Trophoblast cell (in vitro differentiated cells and primary cell): Measurements from ENCODE around the gene CCNY.

Experiments used
- DNase-seq, 2 donors: peaks; one replicate each; pipeline ENCODE4 v3.0.0-alpha.2; 2016
- H2AFZ ChIP-seq: 2 replicates; pipeline ENCODE4 v1.6.1; 2013; ENCODE audit warnings: low read length, moderate library complexity, mild to moderate bottlenecking; ENCODE audit not compliant: insufficient read depth, poor library complexity
- H2AK5ac ChIP-seq: 2 replicates; pipeline ENCODE4 v1.6.1; 2013; ENCODE audit warnings: mild to moderate bottlenecking, low read length
- H2BK120ac ChIP-seq: 2 replicates; pipeline ENCODE4 v1.6.1; 2013; ENCODE audit warnings: low read length, mild to moderate bottlenecking, moderate library complexity; ENCODE audit not compliant: insufficient read depth, poor library complexity
- H2BK12ac ChIP-seq: 2 replicates; pipeline ENCODE4 v1.6.1; 2013; ENCODE audit warnings: mild to moderate bottlenecking, low read length, moderate library complexity
- H2BK5ac ChIP-seq: 2 replicates; pipeline ENCODE4 v1.6.1; 2013; ENCODE audit warnings: low read length, low read depth, moderate library complexity, mild to moderate bottlenecking; ENCODE audit not compliant: poor library complexity
- H3K14ac ChIP-seq: 2 replicates; pipeline ENCODE4 v1.6.1; 2013; ENCODE audit warnings: mild to moderate bottlenecking, low read length
- H3K18ac ChIP-seq: 2 replicates; pipeline ENCODE4 v1.6.1; 2013; ENCODE audit warnings: mild to moderate bottlenecking, low read length
- H3K23ac ChIP-seq: 2 replicates; pipeline ENCODE4 v1.6.1; 2013; ENCODE audit warnings: low read length
- H3K27ac ChIP-seq: 2 replicates; pipeline ENCODE4 v1.5.1; 2013; ENCODE audit warnings: low read depth, mild to moderate bottlenecking, inconsistent platforms, low read length, moderate library complexity
- H3K27me3 ChIP-seq: 2 replicates; pipeline ENCODE4 v1.6.1; 2013; ENCODE audit warnings: inconsistent platforms, mild to moderate bottlenecking, low read length, moderate library complexity; ENCODE audit not compliant: insufficient read depth
- H3K36me3 ChIP-seq, 2 experiments: 1 replicate in 1 of 2; 2 replicates in 1 of 2; pipeline ENCODE4 v1.6.1; 2013; ENCODE audit warnings: low read length in 2 of 2, mild to moderate bottlenecking in 2 of 2, moderate library complexity in 1 of 2; ENCODE audit not compliant: insufficient read depth in 2 of 2, control insufficient read depth in 1 of 2
- H3K4ac ChIP-seq: 2 replicates; pipeline ENCODE4 v1.6.1; 2013; ENCODE audit warnings: low read depth, mild to moderate bottlenecking, low read length, moderate library complexity
- H3K4me1 ChIP-seq, 2 experiments: 1 replicate in 1 of 2; 2 replicates in 1 of 2; pipeline ENCODE4 v1.6.1; 2013; ENCODE audit warnings: low read length in 2 of 2, mild to moderate bottlenecking in 2 of 2, moderate library complexity in 1 of 2; ENCODE audit not compliant: insufficient read depth in 2 of 2, control insufficient read depth in 1 of 2
- H3K4me2 ChIP-seq: 2 replicates; pipeline ENCODE4 v1.6.1; 2013; ENCODE audit warnings: inconsistent platforms, mild to moderate bottlenecking, low read length, moderate library complexity
- H3K4me3 ChIP-seq: 2 replicates; pipeline ENCODE4 v1.5.1; 2013; ENCODE audit warnings: mild to moderate bottlenecking, low read depth, low read length, inconsistent platforms
- H3K79me1 ChIP-seq: one replicate; pipeline ENCODE4 v1.6.1; 2013; ENCODE audit warnings: low read length
- H3K79me2 ChIP-seq: 2 replicates; pipeline ENCODE4 v1.6.1; 2013; ENCODE audit warnings: low read length, mild to moderate bottlenecking; ENCODE audit not compliant: control insufficient read depth, insufficient read depth, poor library complexity
- H3K9ac ChIP-seq: 2 replicates; pipeline ENCODE4 v1.6.1; 2013; ENCODE audit warnings: mild to moderate bottlenecking, low read length
- H3K9me3 ChIP-seq: 2 replicates; pipeline ENCODE4 v1.6.1; 2013; ENCODE audit warnings: low read depth, mild to moderate bottlenecking, control low read depth, inconsistent platforms, low read length; ENCODE audit not compliant: insufficient read depth
- H4K12ac ChIP-seq: 2 replicates; pipeline ENCODE4 v1.6.1; 2013; ENCODE audit warnings: low read depth, mild to moderate bottlenecking, low read length, moderate library complexity
- H4K8ac ChIP-seq: 2 replicates; pipeline ENCODE4 v1.6.1; 2013; ENCODE audit warnings: low read depth, mild to moderate bottlenecking, low read length, moderate library complexity
- H4K91ac ChIP-seq: one replicate; pipeline ENCODE4 v1.6.1; 2013; ENCODE audit warnings: low read depth, mild to moderate bottlenecking, low read length, moderate library complexity
- WGBS: extraction: QIAGEN DNeasy Blood & Tissue Kit; methylation state at CpG from one replicate; pipeline ENCODE4 v1.1.7; 2013; ENCODE audit warnings: missing lambda C conversion rate; ENCODE audit not compliant: insufficient read length, insufficient coverage; ENCODE audit errors: extremely low coverage; 5-methylcytosine and 5-hydroxymethylcytosine counted together

The CCNY gene

GRCh38 chr10:35510891-35511290, 174.6 kb downstream of the CCNY start:
- Histone ChIP-seq H3K4me1 (no peaks in the 10 kb centered on the region), H3K79me2 (no peaks in the 10 kb centered on the region), H3K18ac (no peak overlapping the region), H3K27ac (no peak overlapping the region), H3K4ac (no peak overlapping the region), H4K91ac (no peak overlapping the region), H3K36me3 (peaks cover 4 to 6% of the 10 kb centered on the region in 2 experiments), H4K12ac (no peak overlapping the region), H2AFZ (no peak overlapping the region), H3K9ac (no peak overlapping the region), H4K8ac (no peak overlapping the region), H3K14ac (no peak overlapping the region), H3K27me3 (no peaks in the 10 kb centered on the region), H3K23ac (no peak overlapping the region), H3K79me1 (no peaks in the 10 kb centered on the region), H2BK120ac (no peak overlapping the region), H2BK12ac (no peak overlapping the region), H3K4me3 (no peak overlapping the region), H3K9me3 (no peaks in the 10 kb centered on the region), H3K4me2 (no peak overlapping the region), H2BK5ac (no peak overlapping the region), H2AK5ac (no peak overlapping the region)
- no peak for DNase-seq
- no CpG with 5 or more reads among the region's 8 CpGs for WGBS

DNA sequence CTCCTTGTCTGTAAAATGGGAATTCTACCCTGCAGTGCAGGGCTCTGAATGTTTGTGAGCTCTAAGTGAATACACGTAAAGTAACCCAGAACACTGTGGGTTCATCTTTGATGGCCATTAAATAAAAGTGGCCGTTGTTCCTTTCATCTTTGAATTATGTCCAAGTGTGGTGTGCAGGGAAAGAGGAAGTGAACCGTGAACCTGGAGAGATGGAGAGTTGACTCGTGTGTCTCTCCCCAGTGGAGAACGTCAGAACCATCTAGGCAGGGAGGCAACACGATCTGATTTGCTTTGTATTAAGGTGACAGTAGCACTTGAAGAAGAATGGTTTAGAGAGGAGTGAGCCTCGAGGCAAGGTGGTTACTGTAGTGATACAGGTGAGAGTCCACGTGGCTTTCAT, 175.3 kb downstream of the CCNY start:
- H3K4ac ChIP-seq = no peak overlapping the region
- H4K8ac ChIP-seq = no peak overlapping the region
- no peaks in the 10 kb centered on the region for H3K79me2 ChIP-seq
- H3K4me3 ChIP-seq = no peak overlapping the region
- H4K91ac ChIP-seq = no peak overlapping the region
- no peaks in the 10 kb centered on the region for H3K79me1 ChIP-seq
- H2AFZ ChIP-seq = no peak overlapping the region
- peaks cover 4 to 6% of the 10 kb centered on the region in 2 experiments for H3K36me3 ChIP-seq
- no peak overlapping the region for H3K23ac ChIP-seq
- no peak for DNase-seq
- H2AK5ac ChIP-seq = no peak overlapping the region
- H3K9me3 ChIP-seq = no peaks in the 10 kb centered on the region
- no peak overlapping the region for H4K12ac ChIP-seq
- H3K27ac ChIP-seq = no peak overlapping the region
- H3K18ac ChIP-seq = no peak overlapping the region
- H2BK5ac ChIP-seq = no peak overlapping the region
- H3K27me3 ChIP-seq = no peaks in the 10 kb centered on the region
- no peak overlapping the region for H2BK12ac ChIP-seq
- no peak overlapping the region for H3K9ac ChIP-seq
- no peaks in the 10 kb centered on the region for H3K4me1 ChIP-seq
- no CpG with 5 or more reads among the region's 8 CpGs for WGBS
- H2BK120ac ChIP-seq = no peak overlapping the region
- no peak overlapping the region for H3K14ac ChIP-seq
- H3K4me2 ChIP-seq = no peak overlapping the region

GRCh38 chr10:35516102-35516670, 179.9 kb downstream of the CCNY start:
- Histone ChIP-seq H2BK120ac (no peak overlapping the region), H3K4me1 (peaks cover 0 to 3% of the 10 kb centered on the region in 2 experiments), H3K9me3 (no peaks in the 10 kb centered on the region), H3K14ac (no peak overlapping the region), H2BK12ac (no peak overlapping the region), H2AFZ (no peak overlapping the region), H3K36me3 (peaks cover under 1 to 2% of the 10 kb centered on the region in 2 experiments), H3K18ac (no peak overlapping the region), H4K12ac (no peak overlapping the region), H2BK5ac (no peak overlapping the region), H2AK5ac (no peak overlapping the region), H3K23ac (no peak overlapping the region), H3K79me1 (no peaks in the 10 kb centered on the region), H3K4me3 (no peak overlapping the region), H3K79me2 (no peaks in the 10 kb centered on the region), H3K4me2 (no peak overlapping the region), H4K8ac (no peak overlapping the region), H3K27me3 (no peaks in the 10 kb centered on the region), H3K27ac (no peak overlapping the region), H3K4ac (no peak overlapping the region), H4K91ac (no peak overlapping the region), H3K9ac (no peak overlapping the region)
- no peak for DNase-seq
- WGBS = no CpG with 5 or more reads among the region's 2 CpGs

GRCh38 chr10:35517431-35518181, 181.3 kb downstream of the CCNY start:
- no peak overlapping the region for H2BK5ac ChIP-seq
- no peak overlapping the region for H3K14ac ChIP-seq
- H3K27me3 ChIP-seq = no peaks in the 10 kb centered on the region
- WGBS = no CpG with 5 or more reads among the region's 11 CpGs
- DNase-seq = peak in 1 of 2 donors; percentile 10
- H2AFZ ChIP-seq = no peak overlapping the region
- no peak overlapping the region for H3K18ac ChIP-seq
- H2BK12ac ChIP-seq = no peak overlapping the region
- no peak overlapping the region for H3K4me2 ChIP-seq
- peaks cover 2% of the 10 kb centered on the region for H3K79me2 ChIP-seq
- H3K9ac ChIP-seq = no peak overlapping the region
- peaks cover 0 to 3% of the 10 kb centered on the region in 2 experiments for H3K4me1 ChIP-seq
- H2BK120ac ChIP-seq = no peak overlapping the region
- no peak overlapping the region for H3K27ac ChIP-seq
- peaks cover 0 to 4% of the 10 kb centered on the region in 2 experiments for H3K36me3 ChIP-seq
- H3K79me1 ChIP-seq = no peaks in the 10 kb centered on the region
- H4K8ac ChIP-seq = no peak overlapping the region
- H3K4ac ChIP-seq = no peak overlapping the region
- no peak overlapping the region for H4K91ac ChIP-seq
- no peak overlapping the region for H3K4me3 ChIP-seq
- H2AK5ac ChIP-seq = no peak overlapping the region
- no peaks in the 10 kb centered on the region for H3K9me3 ChIP-seq
- H4K12ac ChIP-seq = no peak overlapping the region
- H3K23ac ChIP-seq = no peak overlapping the region
